GF-D8 (cell line): ENCODE data around the gene TTC29.
A peak's percentile ranks its signal among the peaks of the same experiment; 100 is the strongest.

Source experiments
- DNase-seq: peaks from one replicate; lab custom pipeline; 2025; lab: John Stamatoyannopoulos, UW

Gene TTC29

GRCh38 chr4:146945556-146946374, at the start of gene TTC29:
Gene TTC29 (minus strand): TSS chr4:146945864. CDS start chr4:146939895, 5,969 bp downstream.
- DNase-seq = no peak

GRCh38 chr4:146981651-146982050, 36.0 kb upstream of the TTC29 start:
- no peak for DNase-seq

GRCh38 chr4:146978641-146979040, 33.0 kb upstream of the TTC29 start:
- no peak for DNase-seq

GRCh38 chr4:146976145-146976544, 30.5 kb upstream of the TTC29 start:
- peak; percentile 9 for DNase-seq

- DNase-seq = peak; percentile 98
Observed at GRCh38 chr4:146975527-146975926, 29.9 kb upstream of the TTC29 start.

- peak; percentile 77 for DNase-seq
Observed at GRCh38 chr4:146975036-146975435, 29.4 kb upstream of the TTC29 start.

- DNase-seq = no peak
Observed at GRCh38 chr4:146972036-146972435, 26.4 kb upstream of the TTC29 start.

GRCh38 chr4:146969126-146969525, 23.5 kb upstream of the TTC29 start:
- DNase-seq = no peak

- no peak for DNase-seq
Observed at GRCh38 chr4:146960634-146961033, 15.0 kb upstream of the TTC29 start.

GRCh38 chr4:146959692-146960091, 14.0 kb upstream of the TTC29 start:
- DNase-seq = no peak

GRCh38 chr4:146957237-146957636, 11.6 kb upstream of the TTC29 start:
- no peak for DNase-seq

GRCh38 chr4:146952896-146953295, 7.2 kb upstream of the TTC29 start:
- no peak for DNase-seq

GRCh38 chr4:146949559-146949958, 3.9 kb upstream of the TTC29 start:
- DNase-seq = no peak

- no peak for DNase-seq
Observed at GRCh38 chr4:146943691-146944375, 1.8 kb downstream of the TTC29 start.

- no peak for DNase-seq
Observed at GRCh38 chr4:146932116-146932515, 13.5 kb downstream of the TTC29 start.

- DNase-seq = no peak
Observed at GRCh38 chr4:146930673-146931072, 15.0 kb downstream of the TTC29 start.

- DNase-seq = no peak
Observed at GRCh38 chr4:146927695-146928094, 18.0 kb downstream of the TTC29 start.

GRCh38 chr4:146916479-146917076, 29.1 kb downstream of the TTC29 start:
- no peak for DNase-seq

- no peak for DNase-seq
Observed at GRCh38 chr4:146915132-146915531, 30.5 kb downstream of the TTC29 start.

- DNase-seq = no peak
Observed at GRCh38 chr4:146900295-146900694, 45.4 kb downstream of the TTC29 start.

- DNase-seq = no peak
Observed at GRCh38 chr4:146890301-146890700, 55.4 kb downstream of the TTC29 start.

GRCh38 chr4:146883070-146883469, 62.6 kb downstream of the TTC29 start:
- DNase-seq = no peak

- no peak for DNase-seq
Observed at GRCh38 chr4:146857298-146857697, 88.4 kb downstream of the TTC29 start.
